Testis (tissue), 3 donors: ENCODE results near the gene STK40. TPM values are rescaled to one million over a fixed set of nuclear protein-coding genes. Genes with fewer than 3 reads are reported as not detected.
A peak's percentile ranks its signal among the peaks of the same experiment; 100 is the strongest.

ENCODE experiments used
- DNase-seq: peaks from one replicate; pipeline ENCODE4 v3.0.0-alpha.2; 2019
- H3K27ac ChIP-seq, 2 donors: fragments of 200-600 bp; sonication (generic); one replicate each; pipeline ENCODE4 v1.5.1; 2019
- H3K27me3 ChIP-seq: fragments of 200-600 bp; sonication (generic); one replicate; pipeline ENCODE4 v1.5.1; 2019
- H3K36me3 ChIP-seq: fragments of 200-600 bp; sonication (generic); one replicate; pipeline ENCODE4 v1.5.1; 2017; ENCODE audit warnings: low read depth; ENCODE audit errors: missing control alignments
- H3K4me1 ChIP-seq: fragments of 200-600 bp; sonication (generic); one replicate; pipeline ENCODE4 v1.5.1; 2019
- H3K4me3 ChIP-seq, 2 donors: fragments of 200-600 bp; sonication (generic); one replicate each; pipeline ENCODE4 v1.5.1; 2017 to 2019
- H3K9me3 ChIP-seq: fragments of 200-600 bp; sonication (generic); one replicate; pipeline ENCODE4 v1.5.1; 2017
- POLR2A ChIP-seq: fragments of 450-650 bp; IDR thresholded peaks from one replicate; pipeline ENCODE4 v1.6.1; 2017; ENCODE audit warnings: antibody characterized with exemption, mild to moderate bottlenecking, moderate library complexity
- WGBS, 2 donors: methylation state at CpG; one replicate each; pipeline ENCODE4 v1.1.5; 2018; 5-methylcytosine and 5-hydroxymethylcytosine counted together
- intact Hi-C: fragments of 100-400 bp; cut with DNase I; formaldehyde crosslinking; loops from one replicate; pipeline ENCODE4 v1.15.1; 2023; ENCODE audit warnings: low total_unique reads
- polyA plus RNA-seq: library from polyadenylated mRNA; stranded (reverse); fragments of 350-450 nt; fragmentation: Illumina TruSeq; extraction: RNeasy Lipid Tissue Mini Kit (QIAGEN cat#74804); gene quantifications from one replicate; pipeline ENCODE4 v1.2.3, GENCODE V29; 2014; ENCODE audit warnings: low read depth, low replicate concordance; ENCODE audit not compliant: insufficient read depth
- total RNA-seq, 2 donors: library from RNA; depleted of rRNA; stranded (reverse); fragments of >200 nt; gene quantifications; one replicate each; pipeline ENCODE4 v1.2.3, GENCODE V29; 2016
- TF ChIP-seq, protein P1 (sequence below), 3 experiments: fragments of 450-650 bp in 2 of 3; fragments of 200-600 bp in 1 of 3; sonication (generic) in 1 of 3; IDR thresholded peaks; one replicate each; pipeline ENCODE4 v1.5.1; 2016 to 2019; ENCODE audit warnings: antibody characterized with exemption in 3 of 3, mild to moderate bottlenecking in 2 of 3, moderate library complexity in 1 of 3

Gene STK40
- total and polyA plus RNA-seq, 3 donors from 2014 or later = 126 to 159 (median 140) TPM

DNA sequence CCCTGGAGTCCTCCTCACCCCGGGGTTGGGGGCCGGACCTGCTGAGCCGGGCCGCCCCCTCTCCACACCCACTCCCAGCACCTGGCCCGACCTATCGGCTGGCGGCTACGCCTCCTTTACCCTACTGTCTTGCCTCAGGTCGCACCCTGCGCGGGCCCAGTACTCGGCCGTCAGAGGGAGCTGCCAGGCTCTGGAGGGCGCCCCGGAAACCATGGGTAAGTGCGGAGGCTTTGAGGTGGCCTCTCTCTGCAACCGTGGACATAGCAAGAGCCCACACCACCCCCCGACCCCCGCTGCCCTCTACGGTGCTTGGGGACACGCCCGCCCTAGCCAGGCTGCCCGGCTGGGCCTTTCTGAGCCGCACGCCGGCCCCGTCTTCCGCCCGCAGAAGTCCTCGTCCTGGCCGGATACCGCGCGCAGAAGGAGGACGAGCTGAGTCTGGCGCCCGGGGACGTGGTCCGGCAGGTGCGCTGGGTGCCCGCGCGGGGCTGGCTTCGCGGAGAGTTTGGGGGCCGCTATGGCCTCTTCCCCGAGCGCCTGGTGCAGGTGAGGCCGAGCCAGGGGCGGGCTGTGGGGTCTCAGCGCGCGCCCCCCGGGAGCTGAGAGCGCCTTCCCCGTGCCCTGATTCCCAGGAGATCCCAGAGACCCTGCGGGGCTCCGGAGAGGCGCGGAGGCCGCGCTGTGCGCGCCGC is 79.4 kb downstream of the STK40 start, which contains the start of gene SH3D21:
Gene SH3D21 (plus strand): TSS at position 159 of the 692 bp plus-strand sequence. CDS start 53 bp downstream, at position 212.
- WGBS, 2 donors = 4 to 16% methylated on average over 5 to 32 of the region's 65 CpGs
- H3K27me3 ChIP-seq = no peaks in the 10 kb centered on the region
- peak within 1 kb of the TSS; percentile 16 to 55 for H3K27ac ChIP-seq
- DNase-seq = peak; percentile 68
- H3K36me3 ChIP-seq = no peaks in the 10 kb centered on the region
- TF ChIP-seq, protein P1, sequence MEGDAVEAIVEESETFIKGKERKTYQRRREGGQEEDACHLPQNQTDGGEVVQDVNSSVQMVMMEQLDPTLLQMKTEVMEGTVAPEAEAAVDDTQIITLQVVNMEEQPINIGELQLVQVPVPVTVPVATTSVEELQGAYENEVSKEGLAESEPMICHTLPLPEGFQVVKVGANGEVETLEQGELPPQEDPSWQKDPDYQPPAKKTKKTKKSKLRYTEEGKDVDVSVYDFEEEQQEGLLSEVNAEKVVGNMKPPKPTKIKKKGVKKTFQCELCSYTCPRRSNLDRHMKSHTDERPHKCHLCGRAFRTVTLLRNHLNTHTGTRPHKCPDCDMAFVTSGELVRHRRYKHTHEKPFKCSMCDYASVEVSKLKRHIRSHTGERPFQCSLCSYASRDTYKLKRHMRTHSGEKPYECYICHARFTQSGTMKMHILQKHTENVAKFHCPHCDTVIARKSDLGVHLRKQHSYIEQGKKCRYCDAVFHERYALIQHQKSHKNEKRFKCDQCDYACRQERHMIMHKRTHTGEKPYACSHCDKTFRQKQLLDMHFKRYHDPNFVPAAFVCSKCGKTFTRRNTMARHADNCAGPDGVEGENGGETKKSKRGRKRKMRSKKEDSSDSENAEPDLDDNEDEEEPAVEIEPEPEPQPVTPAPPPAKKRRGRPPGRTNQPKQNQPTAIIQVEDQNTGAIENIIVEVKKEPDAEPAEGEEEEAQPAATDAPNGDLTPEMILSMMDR (IDR thresholded peaks at IDR 0.05) = no peak
- no peak for TF ChIP-seq POLR2A
- intact Hi-C loops = no loop called here
- no peaks in the 10 kb centered on the region for H3K9me3 ChIP-seq
- H3K4me1 ChIP-seq = peaks cover 11% of the 10 kb centered on the region
- peak within 1 kb of the TSS; percentile 52 to 75 for H3K4me3 ChIP-seq

DNA sequence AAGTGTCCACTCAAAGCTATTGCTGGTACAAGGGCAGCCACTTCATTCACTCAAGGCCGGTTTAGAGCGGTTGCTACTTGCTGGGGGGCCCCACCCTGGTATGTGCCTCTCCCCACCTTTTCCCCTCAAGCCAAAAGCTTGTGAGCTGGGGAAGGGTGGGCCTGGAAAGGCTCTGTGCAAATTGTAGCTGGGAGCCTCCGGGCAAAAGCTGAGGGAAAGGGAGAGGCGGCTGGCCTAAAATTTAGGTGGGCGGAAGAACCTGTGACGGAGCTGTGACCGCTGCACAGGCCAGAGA is 79.9 kb downstream of the STK40 start:
- no peak for TF ChIP-seq POLR2A
- TF ChIP-seq, protein P1 (IDR thresholded peaks at IDR 0.05) = no peak
- no peaks in the 10 kb centered on the region for H3K9me3 ChIP-seq
- WGBS, 2 donors = 41 to 60% methylated on average over 6 to 7 of the region's 7 CpGs
- peak overlapping the region; percentile 52 to 75 for H3K4me3 ChIP-seq
- H3K4me1 ChIP-seq = peaks cover 11% of the 10 kb centered on the region
- H3K36me3 ChIP-seq = no peaks in the 10 kb centered on the region
- H3K27ac ChIP-seq = peak overlapping the region; percentile 16 to 55
- intact Hi-C loops = no loop called here
- H3K27me3 ChIP-seq = no peaks in the 10 kb centered on the region
- DNase-seq = peak; percentile 14

- no peaks in the 10 kb centered on the region for H3K9me3 ChIP-seq
- H3K4me3 ChIP-seq = no peak overlapping the region
- peak; percentile 12 for DNase-seq
- no peaks in the 10 kb centered on the region for H3K27me3 ChIP-seq
- WGBS, 2 donors = 63 to 76% methylated on average over 7 to 10 of the region's 10 CpGs
- peak overlapping the region in 1 of 2 donors; percentile 16 for H3K27ac ChIP-seq
- H3K4me1 ChIP-seq = peaks cover 11% of the 10 kb centered on the region
- TF ChIP-seq POLR2A = no peak
- TF ChIP-seq, protein P1 (IDR thresholded peaks at IDR 0.05) = no peak
- H3K36me3 ChIP-seq = no peaks in the 10 kb centered on the region
- intact Hi-C loops = no loop called here
These were observed 80.5 kb downstream of the STK40 start for GRCh38 chr1:36304970-36305914.

DNA sequence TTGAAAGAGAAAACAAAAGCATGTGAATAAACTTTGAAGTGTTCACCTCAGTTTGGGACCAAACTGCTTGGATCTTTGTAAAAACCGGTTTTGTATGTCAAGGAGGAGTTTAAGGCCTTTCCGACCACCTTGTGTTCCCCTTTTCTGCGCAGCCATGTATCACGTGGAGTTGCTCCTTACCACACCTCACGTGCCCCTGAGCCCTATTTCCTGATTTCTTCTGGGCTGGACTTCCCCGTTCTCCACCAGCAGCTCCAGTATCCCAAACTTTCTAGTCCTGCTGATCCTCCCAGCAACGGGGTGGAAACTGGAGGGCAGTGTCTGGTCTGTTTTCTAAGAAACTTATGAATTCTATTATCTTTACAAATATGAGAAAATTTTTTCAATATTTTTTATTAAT is 81.2 kb downstream of the STK40 start:
- WGBS, 2 donors = 74 to 82% methylated on average over 7 of the region's 7 CpGs
- Histone ChIP-seq H3K4me1 (peaks cover 11% of the 10 kb centered on the region), H3K4me3 (no peak overlapping the region), H3K27ac (no peak overlapping the region), H3K36me3 (no peaks in the 10 kb centered on the region), H3K27me3 (no peaks in the 10 kb centered on the region), H3K9me3 (no peaks in the 10 kb centered on the region)
- no peak for TF ChIP-seq POLR2A
- TF ChIP-seq, protein P1 (IDR thresholded peaks at IDR 0.05) = no peak
- intact Hi-C loops = no loop called here
- DNase-seq = peak; percentile 21
